Activated CD8-positive, alpha-beta memory T cell treated with anti-CD3 and anti-CD28 coated beads, Interleukin-2, amount 10 ng/mL, durations not matched to agents 7 days and 5 days (primary cell): ENCODE data around the gene ABHD15. TPM values are rescaled to one million over a fixed set of nuclear protein-coding genes. Genes with fewer than 3 reads are reported as not detected.

Experiments used
- ATAC-seq: fragments of 150-1000 bp; cut with Tn5 transposase; one replicate; pipeline ENCODE4 v1.10.0; 2021; ENCODE audit warnings: moderate library complexity
- CTCF ChIA-PET: fragments of 350-600 bp; sonication (Branson Sonifier 250); formaldehyde crosslinking; loops from one replicate; lab custom pipeline; 2021; ENCODE audit warnings: antibody characterized with exemption; lab: Charles Lee
- DNase-seq: peaks from one replicate; pipeline ENCODE4 v3.0.0-alpha.2; 2020
- H3K27ac Mint-ChIP-seq: one replicate; pipeline ENCODE4 v1.8.0; 2021; ENCODE audit warnings: mild to moderate bottlenecking, mixed read lengths
- H3K27me3 Mint-ChIP-seq: one replicate; pipeline ENCODE4 v1.8.0; 2021; ENCODE audit warnings: mixed read lengths
- H3K36me3 Mint-ChIP-seq: one replicate; pipeline ENCODE4 v1.8.0; 2021; ENCODE audit warnings: mild to moderate bottlenecking, mixed read lengths
- H3K4me1 Mint-ChIP-seq: one replicate; pipeline ENCODE4 v1.8.0; 2021; ENCODE audit warnings: mixed read lengths
- H3K4me3 Mint-ChIP-seq: one replicate; pipeline ENCODE4 v1.8.0; 2021; ENCODE audit warnings: mild to moderate bottlenecking, moderate library complexity, mixed read lengths
- H3K9me3 Mint-ChIP-seq: one replicate; pipeline ENCODE4 v1.8.0; 2022; ENCODE audit warnings: low read depth, mixed read lengths
- total RNA-seq, 2 experiments: library from RNA; stranded (reverse); gene quantifications; one replicate each; pipeline ENCODE4 v1.2.3, GENCODE V29; 2021

ABHD15 gene
- total RNA-seq, 2 experiments from 2014 or later = 20.0 to 20.3 TPM

- Mint-ChIP-seq H3K4me1 (peaks cover 56% of the 10 kb centered on the region), H3K27ac (peak overlapping the region; percentile 82)
- ATAC-seq = peak; percentile 54
These were observed 25.1 kb upstream of the ABHD15 start for GRCh38 chr17:29591737-29592608.

GRCh38 chr17:29591146-29591736, 24.4 kb upstream of the ABHD15 start:
- H3K4me3 Mint-ChIP-seq = peak overlapping the region; percentile 39
- CTCF ChIA-PET = interaction anchor here (0.6 to 5.1 kb wide), 24 partner anchors 9 to 513 kb away, joined by 3 to 137 read pairs (median 4); partner anchors contain the start of genes ABHD15, CORO6, SSH2 and TP53I13
- H3K27me3 Mint-ChIP-seq = no peaks in the 10 kb centered on the region
- DNase-seq = no peak
- H3K4me1 Mint-ChIP-seq = peaks cover 64% of the 10 kb centered on the region
- H3K27ac Mint-ChIP-seq = peak overlapping the region; percentile 82
- no peak for ATAC-seq
- H3K9me3 Mint-ChIP-seq = no peaks in the 10 kb centered on the region
- no peaks in the 10 kb centered on the region for H3K36me3 Mint-ChIP-seq

More at GRCh38 chr17:29591737-29592608, 25.1 kb upstream of the ABHD15 start:
- H3K4me3 Mint-ChIP-seq = peak overlapping the region; percentile 65
- H3K27me3 Mint-ChIP-seq = no peaks in the 10 kb centered on the region
- CTCF ChIA-PET = interaction anchor here (0.6 to 5.1 kb wide), 20 partner anchors 9 to 513 kb away, joined by 3 to 137 read pairs (median 4); partner anchors contain the start of genes ABHD15, CORO6, SSH2 and TP53I13
- H3K36me3 Mint-ChIP-seq = no peaks in the 10 kb centered on the region
- no peaks in the 10 kb centered on the region for H3K9me3 Mint-ChIP-seq
- DNase-seq = peak; percentile 88

- CTCF ChIA-PET = interaction anchor here (0.6 to 5.1 kb wide), 13 partner anchors 10 to 340 kb away, joined by 3 to 137 read pairs (median 6); partner anchors contain the start of genes ABHD15, SSH2 and TP53I13
These were observed 23.7 kb upstream of the ABHD15 start for GRCh38 chr17:29590411-29591145.

GRCh38 chr17:29589524-29590410, 22.9 kb upstream of the ABHD15 start, which contains the start of gene GIT1:
Gene GIT1, minus strand, starts transcription at chr17:29589648. Its CDS starts 270 bp downstream, at chr17:29589378.
- H3K4me3 Mint-ChIP-seq = peak within 1 kb of the TSS; percentile 87
- CTCF ChIA-PET = interaction anchor here (2.7 to 24.4 kb wide), 4 partner anchors 9 to 26 kb away, joined by 46 to 458 read pairs (median 108); partner anchors contain the start of genes ABHD15, CORO6 and TP53I13
- H3K27me3 Mint-ChIP-seq = no peaks in the 10 kb centered on the region
- H3K27ac Mint-ChIP-seq = peak within 1 kb of the TSS; percentile 88
- H3K4me1 Mint-ChIP-seq = peaks cover 75% of the 10 kb centered on the region
- no peaks in the 10 kb centered on the region for H3K9me3 Mint-ChIP-seq
- ATAC-seq (peak; percentile 75), DNase-seq (peak; percentile 87)
- no peaks in the 10 kb centered on the region for H3K36me3 Mint-ChIP-seq

More at GRCh38 chr17:29590411-29591145, 23.7 kb upstream of the ABHD15 start:
- DNase-seq (no peak), ATAC-seq (no peak)
- Mint-ChIP-seq H3K27me3 (no peaks in the 10 kb centered on the region), H3K27ac (peak overlapping the region; percentile 87), H3K4me1 (peaks cover 69% of the 10 kb centered on the region), H3K9me3 (no peaks in the 10 kb centered on the region), H3K36me3 (no peaks in the 10 kb centered on the region), H3K4me3 (peak overlapping the region; percentile 86)

- Mint-ChIP-seq H3K9me3 (no peaks in the 10 kb centered on the region), H3K4me3 (peak overlapping the region; percentile 87), H3K27ac (peak overlapping the region; percentile 88), H3K36me3 (peaks cover under 1% of the 10 kb centered on the region), H3K27me3 (no peaks in the 10 kb centered on the region), H3K4me1 (peaks cover 76% of the 10 kb centered on the region)
- CTCF ChIA-PET = interaction anchor here (0.6 to 24.4 kb wide), 11 partner anchors 9 to 219 kb away, joined by 3 to 458 read pairs (median 3); partner anchors contain the start of gene CORO6
- peak; percentile 67 for DNase-seq
- ATAC-seq = peak; percentile 12
These were observed 21.9 kb upstream of the ABHD15 start for GRCh38 chr17:29588562-29589411.

- peak overlapping the region; percentile 87 for H3K4me3 Mint-ChIP-seq
- H3K9me3 Mint-ChIP-seq = no peaks in the 10 kb centered on the region
- no peaks in the 10 kb centered on the region for H3K27me3 Mint-ChIP-seq
- ATAC-seq (no peak), DNase-seq (no peak)
- CTCF ChIA-PET = interaction anchor here (0.6 to 24.4 kb wide), 13 partner anchors 8 to 219 kb away, joined by 3 to 458 read pairs (median 3); partner anchors contain the start of genes ABHD15 and CORO6
- H3K27ac Mint-ChIP-seq = peak overlapping the region; percentile 88
- H3K36me3 Mint-ChIP-seq = peaks cover 4% of the 10 kb centered on the region
- H3K4me1 Mint-ChIP-seq = peaks cover 76% of the 10 kb centered on the region
These were observed 21.3 kb upstream of the ABHD15 start for GRCh38 chr17:29588017-29588561.

- peak overlapping the region; percentile 87 for H3K4me3 Mint-ChIP-seq
- H3K27me3 Mint-ChIP-seq = no peaks in the 10 kb centered on the region
- peaks cover 73% of the 10 kb centered on the region for H3K4me1 Mint-ChIP-seq
- H3K9me3 Mint-ChIP-seq = no peaks in the 10 kb centered on the region
- CTCF ChIA-PET = interaction anchor here (0.9 to 24.4 kb wide), 10 partner anchors 8 to 220 kb away, joined by 3 to 458 read pairs (median 4); partner anchors contain the start of genes ABHD15 and CORO6
- H3K27ac Mint-ChIP-seq = no peak overlapping the region
- H3K36me3 Mint-ChIP-seq = peaks cover 4% of the 10 kb centered on the region
- DNase-seq (no peak), ATAC-seq (no peak)
These were observed 20.8 kb upstream of the ABHD15 start for GRCh38 chr17:29587591-29587990.

GRCh38 chr17:29586676-29587469, 20.0 kb upstream of the ABHD15 start:
- H3K27ac Mint-ChIP-seq = peak overlapping the region; percentile 34
- ATAC-seq = no peak
- H3K9me3 Mint-ChIP-seq = no peaks in the 10 kb centered on the region
- DNase-seq = no peak
- peaks cover 66% of the 10 kb centered on the region for H3K4me1 Mint-ChIP-seq
- peaks cover 4% of the 10 kb centered on the region for H3K36me3 Mint-ChIP-seq
- peak overlapping the region; percentile 87 for H3K4me3 Mint-ChIP-seq
- no peaks in the 10 kb centered on the region for H3K27me3 Mint-ChIP-seq
- CTCF ChIA-PET = interaction anchor here (1.0 to 24.4 kb wide), 5 partner anchors 8 to 221 kb away, joined by 3 to 458 read pairs (median 11); partner anchors contain the start of genes ABHD15, CORO6 and TP53I13

- ATAC-seq (no peak), DNase-seq (no peak)
- CTCF ChIA-PET = interaction anchor here (10.5 to 24.4 kb wide), 2 partner anchors 16 to 31 kb away, joined by 94 to 458 read pairs; partner anchors contain the start of genes ABHD15, CORO6 and TP53I13
- peaks cover 60% of the 10 kb centered on the region for H3K4me1 Mint-ChIP-seq
- peak overlapping the region; percentile 70 for H3K27ac Mint-ChIP-seq
- H3K9me3 Mint-ChIP-seq = no peaks in the 10 kb centered on the region
- no peak overlapping the region for H3K4me3 Mint-ChIP-seq
- peaks cover 9% of the 10 kb centered on the region for H3K36me3 Mint-ChIP-seq
- no peaks in the 10 kb centered on the region for H3K27me3 Mint-ChIP-seq
These were observed 18.4 kb upstream of the ABHD15 start for GRCh38 chr17:29585080-29585751.
